ENCODE results near the gene SSR3.

GRCh38 chr3:156525808-156526207, 29.1 kb downstream of the SSR3 start:
- TF ChIP-seq POLR2A (IDR thresholded peaks at IDR 0.05) (no peak), CTCF (IDR thresholded peaks at IDR 0.05) (no peak)
